Hematopoietic multipotent progenitor cell treated with erythropoietin and hydrocortisone succinate and interleukin-3 and kit ligand, for 17 days (in vitro differentiated cells): ENCODE data around the gene ZNF768.
"Not testable (repeated sequence)": the region's sequence is repeated elsewhere in the genome, so short reads cannot be mapped to it uniquely, and the experiment has no call there.

ENCODE experiments used
- DNase-seq: peaks from one replicate; pipeline ENCODE4 v3.0.0-alpha.2; 2015; ENCODE audit warnings: low spot score

Gene ZNF768

GRCh38 chr16:30510376-30510938 is 15.9 kb downstream of the ZNF768 start:
- DNase-seq: no peak

GRCh38 chr16:30509081-30509765 is 17.1 kb downstream of the ZNF768 start:
- DNase-seq: no peak

- no peak for DNase-seq
Measured at GRCh38 chr16:30503403-30504296, 22.7 kb downstream of the ZNF768 start.

- no peak for DNase-seq
Measured at GRCh38 chr16:30499284-30499683, 27.1 kb downstream of the ZNF768 start.

GRCh38 chr16:30494709-30495108 is 31.7 kb downstream of the ZNF768 start:
- DNase-seq: no peak

- no peak for DNase-seq
Measured at GRCh38 chr16:30493941-30494488, 32.4 kb downstream of the ZNF768 start.

GRCh38 chr16:30491744-30492308 is 34.5 kb downstream of the ZNF768 start:
- no peak for DNase-seq

GRCh38 chr16:30491229-30491628 is 35.1 kb downstream of the ZNF768 start:
- no peak for DNase-seq

GRCh38 chr16:30490210-30490609 is 36.2 kb downstream of the ZNF768 start:
- DNase-seq: no peak

- no peak for DNase-seq
Measured at GRCh38 chr16:30488764-30489605, 37.4 kb downstream of the ZNF768 start.

GRCh38 chr16:30485818-30486436 is 40.4 kb downstream of the ZNF768 start:
- no peak for DNase-seq

GRCh38 chr16:30484887-30485286 is 41.5 kb downstream of the ZNF768 start:
- no peak for DNase-seq

GRCh38 chr16:30482366-30482765 is 44.0 kb downstream of the ZNF768 start:
- peak; percentile 50 for DNase-seq

GRCh38 chr16:30481381-30481780 is 45.0 kb downstream of the ZNF768 start:
- no peak for DNase-seq

GRCh38 chr16:30478766-30479478 is 47.4 kb downstream of the ZNF768 start:
- DNase-seq: no peak

- not testable (repeated sequence) for DNase-seq
Measured at GRCh38 chr16:30477773-30478172, 48.6 kb downstream of the ZNF768 start.

GRCh38 chr16:30476991-30477390 is 49.4 kb downstream of the ZNF768 start:
- DNase-seq: no peak

GRCh38 chr16:30474684-30475083 is 51.7 kb downstream of the ZNF768 start:
- no peak for DNase-seq

- no peak for DNase-seq
Measured at GRCh38 chr16:30474074-30474452, 52.3 kb downstream of the ZNF768 start.
